Stomach (tissue), 4 donors: Measurements from ENCODE around the gene SLC9A4.

Source experiments
- EP300 ChIP-seq: sonication (generic); formaldehyde crosslinking; IDR thresholded peaks from one replicate; pipeline ENCODE4 v1.6.1; 2017; ENCODE audit warnings: antibody characterized with exemption
- POLR2A ChIP-seq, 4 donors: fragments of 450-650 bp; IDR thresholded peaks; one replicate each; pipeline ENCODE4 v1.6.1; 2016; ENCODE audit warnings: antibody characterized with exemption in 4 of 4, control low read depth in 2 of 4, mild to moderate bottlenecking in 1 of 4, moderate library complexity in 1 of 4
- POLR2AphosphoS5 ChIP-seq, 3 donors: sonication (generic); formaldehyde crosslinking; IDR thresholded peaks; one replicate each; pipeline ENCODE4 v1.6.1; 2016; ENCODE audit warnings: antibody characterized with exemption in 3 of 3
- TF ChIP-seq, protein P1 (sequence below), 7 experiments: fragments of 450-650 bp in 4 of 7; fragments of 200-600 bp in 3 of 7; sonication (generic) in 3 of 7; IDR thresholded peaks; one replicate each; pipeline ENCODE4 v1.5.1; 2016 to 2019; ENCODE audit warnings: antibody characterized with exemption in 7 of 7, control low read depth in 2 of 7, mild to moderate bottlenecking in 1 of 7

DNA sequence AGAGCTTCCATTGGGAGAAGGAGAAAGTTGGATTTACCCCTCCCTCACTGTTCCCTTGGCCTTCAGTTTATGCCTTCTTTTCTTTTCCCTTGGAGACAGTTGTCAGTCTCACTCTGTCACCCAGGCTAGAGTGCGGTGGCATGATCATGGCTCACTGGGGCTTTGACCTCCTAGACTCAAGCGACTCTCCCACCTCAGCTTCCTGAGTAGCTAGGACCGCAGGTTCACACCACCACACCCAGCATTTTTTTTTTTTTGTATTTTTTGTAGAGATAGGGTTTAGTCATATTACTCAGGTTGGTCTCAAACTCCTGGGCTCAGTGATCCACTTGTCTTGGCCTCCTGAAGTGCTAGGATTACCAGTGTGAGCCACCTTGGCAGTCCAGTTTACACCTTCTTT lies 49.9 kb downstream of the SLC9A4 start:
- no peak for TF ChIP-seq POLR2A (IDR thresholded peaks at IDR 0.05)
- no peak for TF ChIP-seq POLR2AphosphoS5 (IDR thresholded peaks at IDR 0.05)
- TF ChIP-seq, protein P1, sequence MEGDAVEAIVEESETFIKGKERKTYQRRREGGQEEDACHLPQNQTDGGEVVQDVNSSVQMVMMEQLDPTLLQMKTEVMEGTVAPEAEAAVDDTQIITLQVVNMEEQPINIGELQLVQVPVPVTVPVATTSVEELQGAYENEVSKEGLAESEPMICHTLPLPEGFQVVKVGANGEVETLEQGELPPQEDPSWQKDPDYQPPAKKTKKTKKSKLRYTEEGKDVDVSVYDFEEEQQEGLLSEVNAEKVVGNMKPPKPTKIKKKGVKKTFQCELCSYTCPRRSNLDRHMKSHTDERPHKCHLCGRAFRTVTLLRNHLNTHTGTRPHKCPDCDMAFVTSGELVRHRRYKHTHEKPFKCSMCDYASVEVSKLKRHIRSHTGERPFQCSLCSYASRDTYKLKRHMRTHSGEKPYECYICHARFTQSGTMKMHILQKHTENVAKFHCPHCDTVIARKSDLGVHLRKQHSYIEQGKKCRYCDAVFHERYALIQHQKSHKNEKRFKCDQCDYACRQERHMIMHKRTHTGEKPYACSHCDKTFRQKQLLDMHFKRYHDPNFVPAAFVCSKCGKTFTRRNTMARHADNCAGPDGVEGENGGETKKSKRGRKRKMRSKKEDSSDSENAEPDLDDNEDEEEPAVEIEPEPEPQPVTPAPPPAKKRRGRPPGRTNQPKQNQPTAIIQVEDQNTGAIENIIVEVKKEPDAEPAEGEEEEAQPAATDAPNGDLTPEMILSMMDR (IDR thresholded peaks at IDR 0.05), result no peak
- no peak for TF ChIP-seq EP300
